Stimulated activated CD8-positive, alpha-beta memory T cell treated with anti-CD3 and anti-CD28 coated beads, Interleukin-7, amount 100 ng/mL, for 48 hours (primary cell): ENCODE measurements around the gene XPC.

ENCODE experiments used
- DNase-seq, 2 donors: peaks; one replicate each; pipeline ENCODE4 v3.0.0-alpha.2; 2020; ENCODE audit warnings: low read depth in 1 of 2; ENCODE audit errors: extremely low read depth in 1 of 2

The XPC gene

GRCh38 chr3:14174483-14174882 lies 3.9 kb downstream of the XPC start:
- no peak for DNase-seq

GRCh38 chr3:14172496-14172895 lies 5.9 kb downstream of the XPC start:
- no peak for DNase-seq

GRCh38 chr3:14170531-14171159 lies 7.8 kb downstream of the XPC start:
- DNase-seq, result no peak

GRCh38 chr3:14169871-14170270 lies 8.5 kb downstream of the XPC start:
- no peak for DNase-seq

- DNase-seq, result no peak
Measured at GRCh38 chr3:14169435-14169834, 9.0 kb downstream of the XPC start.

GRCh38 chr3:14166877-14167603 lies 11.4 kb downstream of the XPC start:
- no peak for DNase-seq

- DNase-seq, result no peak
Measured at GRCh38 chr3:14162178-14162577, 16.2 kb downstream of the XPC start.

GRCh38 chr3:14161282-14161681 lies 17.1 kb downstream of the XPC start:
- no peak for DNase-seq

- DNase-seq, result no peak
Measured at GRCh38 chr3:14159426-14159825, 19.0 kb downstream of the XPC start.

- DNase-seq, result no peak
Measured at GRCh38 chr3:14158370-14158769, 20.0 kb downstream of the XPC start.

- DNase-seq, result no peak
Measured at GRCh38 chr3:14157951-14158350, 20.4 kb downstream of the XPC start.

GRCh38 chr3:14156843-14157561 lies 21.4 kb downstream of the XPC start:
- DNase-seq, result no peak

GRCh38 chr3:14156201-14156600 lies 22.2 kb downstream of the XPC start:
- DNase-seq, result no peak

GRCh38 chr3:14154895-14155440 lies 23.4 kb downstream of the XPC start:
- DNase-seq, result no peak

- no peak for DNase-seq
Measured at GRCh38 chr3:14154276-14154675, 24.1 kb downstream of the XPC start.

- no peak for DNase-seq
Measured at GRCh38 chr3:14153663-14154062, 24.7 kb downstream of the XPC start.

- no peak for DNase-seq
Measured at GRCh38 chr3:14152963-14153355, 25.4 kb downstream of the XPC start.

- no peak for DNase-seq
Measured at GRCh38 chr3:14152233-14152962, 26.0 kb downstream of the XPC start.

GRCh38 chr3:14151471-14152083 lies 26.8 kb downstream of the XPC start:
- no peak for DNase-seq

GRCh38 chr3:14150491-14151230 lies 27.7 kb downstream of the XPC start:
- DNase-seq, result no peak
